ENCODE measurements around the gene CTDSP1. TPM values are rescaled to one million over a fixed set of nuclear protein-coding genes. Genes with fewer than 3 reads are reported as not detected.

The CTDSP1 gene
- total RNA-seq, 1 donor from 2014 or later = 65.5 TPM

GRCh38 chr2:218382785-218383184 is 16.9 kb upstream of the CTDSP1 start:
- no peak for DNase-seq (ENCODE audit: low read depth)
- TF ChIP-seq, protein P1, sequence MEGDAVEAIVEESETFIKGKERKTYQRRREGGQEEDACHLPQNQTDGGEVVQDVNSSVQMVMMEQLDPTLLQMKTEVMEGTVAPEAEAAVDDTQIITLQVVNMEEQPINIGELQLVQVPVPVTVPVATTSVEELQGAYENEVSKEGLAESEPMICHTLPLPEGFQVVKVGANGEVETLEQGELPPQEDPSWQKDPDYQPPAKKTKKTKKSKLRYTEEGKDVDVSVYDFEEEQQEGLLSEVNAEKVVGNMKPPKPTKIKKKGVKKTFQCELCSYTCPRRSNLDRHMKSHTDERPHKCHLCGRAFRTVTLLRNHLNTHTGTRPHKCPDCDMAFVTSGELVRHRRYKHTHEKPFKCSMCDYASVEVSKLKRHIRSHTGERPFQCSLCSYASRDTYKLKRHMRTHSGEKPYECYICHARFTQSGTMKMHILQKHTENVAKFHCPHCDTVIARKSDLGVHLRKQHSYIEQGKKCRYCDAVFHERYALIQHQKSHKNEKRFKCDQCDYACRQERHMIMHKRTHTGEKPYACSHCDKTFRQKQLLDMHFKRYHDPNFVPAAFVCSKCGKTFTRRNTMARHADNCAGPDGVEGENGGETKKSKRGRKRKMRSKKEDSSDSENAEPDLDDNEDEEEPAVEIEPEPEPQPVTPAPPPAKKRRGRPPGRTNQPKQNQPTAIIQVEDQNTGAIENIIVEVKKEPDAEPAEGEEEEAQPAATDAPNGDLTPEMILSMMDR (conservative IDR thresholded peaks at IDR 0.05; ENCODE audit: low read depth, low read length) = no peak
- no peak overlapping the region for H3K4me3 ChIP-seq (ENCODE audit: low read depth, low read length)

DNA sequence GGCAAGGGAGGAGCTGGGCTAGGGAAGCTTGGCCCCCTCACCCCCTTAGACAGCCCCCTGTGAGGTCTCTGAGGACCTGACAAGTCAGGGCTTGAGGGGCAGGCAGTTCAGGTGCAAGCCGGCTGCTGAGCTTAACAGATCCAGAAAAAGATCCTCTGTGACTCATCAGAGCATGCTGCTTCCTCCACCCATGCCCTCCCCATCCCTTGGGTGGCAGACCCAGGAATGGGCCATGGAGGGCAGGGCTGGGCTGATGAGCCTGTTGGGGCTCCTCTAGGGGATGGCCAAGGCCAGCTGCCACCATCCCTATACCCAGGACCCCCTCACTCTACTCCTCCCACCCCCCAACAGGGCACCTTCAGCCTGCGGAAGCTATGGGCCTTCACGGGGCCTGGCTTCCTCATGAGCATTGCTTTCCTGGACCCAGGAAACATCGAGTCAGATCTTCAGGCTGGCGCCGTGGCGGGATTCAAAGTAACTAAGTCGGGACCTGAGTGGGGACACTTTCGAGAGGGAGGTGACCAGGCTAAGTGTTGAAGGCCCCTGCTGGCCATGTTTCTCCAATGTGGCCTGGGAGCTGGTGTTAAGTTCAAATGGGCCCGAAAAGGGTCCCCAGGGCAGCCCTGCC is 15.7 kb upstream of the CTDSP1 start:
- DNase-seq (ENCODE audit: low read depth) = no peak
- TF ChIP-seq, protein P1 (conservative IDR thresholded peaks at IDR 0.05; ENCODE audit: low read depth, low read length) = no peak
- no peak overlapping the region for H3K4me3 ChIP-seq (ENCODE audit: low read depth, low read length)

DNA sequence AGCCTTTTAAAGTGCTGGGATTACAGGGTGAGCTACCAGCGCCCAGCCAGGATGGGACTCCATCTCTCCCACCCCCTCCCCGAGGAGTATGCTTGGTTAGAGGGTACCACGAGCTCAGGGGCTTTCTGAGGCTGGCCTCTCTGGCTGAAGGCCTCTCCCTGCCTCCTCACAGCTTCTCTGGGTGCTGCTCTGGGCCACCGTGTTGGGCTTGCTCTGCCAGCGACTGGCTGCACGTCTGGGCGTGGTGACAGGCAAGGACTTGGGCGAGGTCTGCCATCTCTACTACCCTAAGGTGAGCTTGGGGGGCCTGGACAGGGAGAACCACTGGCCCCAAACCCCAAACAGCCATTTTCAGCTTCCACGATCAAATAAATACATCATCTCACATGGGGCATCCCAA is 14.7 kb upstream of the CTDSP1 start:
- no peak for DNase-seq (ENCODE audit: low read depth)
- TF ChIP-seq, protein P1 (conservative IDR thresholded peaks at IDR 0.05; ENCODE audit: low read depth, low read length) = no peak
- no peak overlapping the region for H3K4me3 ChIP-seq (ENCODE audit: low read depth, low read length)

DNA sequence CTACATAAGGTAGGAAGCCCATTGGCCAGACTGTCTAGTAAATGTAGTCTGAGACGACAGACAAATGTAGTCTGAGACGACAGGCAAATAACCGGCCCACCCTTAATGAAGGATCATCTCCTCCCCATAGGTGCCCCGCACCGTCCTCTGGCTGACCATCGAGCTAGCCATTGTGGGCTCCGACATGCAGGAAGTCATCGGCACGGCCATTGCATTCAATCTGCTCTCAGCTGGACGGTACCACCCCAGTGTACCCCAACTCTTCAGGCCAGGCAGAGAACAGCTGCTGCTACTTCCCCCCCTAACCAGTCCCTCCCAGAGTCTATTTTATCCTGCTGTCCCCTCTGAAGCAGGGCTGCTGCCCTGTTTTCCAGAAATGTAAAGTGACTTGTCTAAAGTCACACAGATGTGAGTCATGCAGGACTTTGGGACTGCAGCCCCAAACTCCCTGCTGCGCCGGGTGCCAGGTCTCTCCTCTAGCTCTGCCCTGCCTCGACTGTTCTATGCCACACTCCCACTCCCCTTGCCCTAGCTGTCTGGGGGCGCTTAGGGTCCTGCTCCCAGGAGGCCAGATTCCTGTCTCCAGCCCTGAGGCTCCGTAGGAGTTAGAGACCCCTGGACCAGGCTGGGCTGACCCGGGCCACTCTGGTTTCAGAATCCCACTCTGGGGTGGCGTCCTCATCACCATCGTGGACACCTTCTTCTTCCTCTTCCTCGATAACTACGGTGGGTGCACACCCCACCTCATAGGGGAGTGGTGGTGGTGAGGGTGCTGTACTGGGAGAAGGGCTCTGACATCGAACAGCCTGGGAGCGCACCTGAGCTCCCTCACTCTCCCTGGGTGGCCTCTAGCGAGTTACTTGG is 12.9 kb upstream of the CTDSP1 start:
- H3K4me3 ChIP-seq (ENCODE audit: low read depth, low read length) = no peak overlapping the region
- no peak for DNase-seq (ENCODE audit: low read depth)
- TF ChIP-seq, protein P1 (conservative IDR thresholded peaks at IDR 0.05; ENCODE audit: low read depth, low read length) = no peak

DNA sequence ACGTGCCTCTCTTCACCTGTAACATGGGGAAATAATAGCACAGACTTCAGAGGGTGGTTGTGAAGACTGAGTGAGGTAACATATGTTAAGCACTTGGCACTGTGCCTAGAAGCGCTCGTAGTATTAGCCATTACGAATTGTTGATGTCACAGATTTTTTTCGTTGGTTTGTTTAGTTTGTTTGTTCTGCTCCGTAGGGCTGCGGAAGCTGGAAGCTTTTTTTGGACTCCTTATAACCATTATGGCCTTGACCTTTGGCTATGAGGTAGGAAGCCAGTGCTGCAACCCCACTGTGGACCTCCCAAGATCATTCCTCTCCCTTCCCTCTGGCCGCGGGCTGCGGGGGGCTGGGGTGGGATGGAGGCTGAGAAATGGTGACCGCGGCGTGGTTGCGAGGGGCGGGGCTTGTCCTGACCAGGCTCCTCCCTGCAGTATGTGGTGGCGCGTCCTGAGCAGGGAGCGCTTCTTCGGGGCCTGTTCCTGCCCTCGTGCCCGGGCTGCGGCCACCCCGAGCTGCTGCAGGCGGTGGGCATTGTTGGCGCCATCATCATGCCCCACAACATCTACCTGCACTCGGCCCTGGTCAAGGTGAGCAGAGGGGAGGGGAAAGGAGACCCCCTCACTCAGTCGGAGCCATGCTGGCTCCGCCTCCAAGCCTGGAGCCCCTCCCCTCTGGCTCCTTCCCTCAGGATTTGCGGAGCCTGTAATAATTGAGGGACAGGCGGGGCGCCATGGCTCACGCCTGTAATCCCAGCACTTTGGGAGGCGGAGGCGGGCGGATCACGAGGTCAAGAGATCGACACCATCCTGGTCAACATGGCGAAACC is 12.1 kb upstream of the CTDSP1 start:
- no peak for DNase-seq (ENCODE audit: low read depth)
- TF ChIP-seq, protein P1 (conservative IDR thresholded peaks at IDR 0.05; ENCODE audit: low read depth, low read length) = no peak
- peak overlapping the region; percentile 47 for H3K4me3 ChIP-seq (ENCODE audit: low read depth, low read length)

DNA sequence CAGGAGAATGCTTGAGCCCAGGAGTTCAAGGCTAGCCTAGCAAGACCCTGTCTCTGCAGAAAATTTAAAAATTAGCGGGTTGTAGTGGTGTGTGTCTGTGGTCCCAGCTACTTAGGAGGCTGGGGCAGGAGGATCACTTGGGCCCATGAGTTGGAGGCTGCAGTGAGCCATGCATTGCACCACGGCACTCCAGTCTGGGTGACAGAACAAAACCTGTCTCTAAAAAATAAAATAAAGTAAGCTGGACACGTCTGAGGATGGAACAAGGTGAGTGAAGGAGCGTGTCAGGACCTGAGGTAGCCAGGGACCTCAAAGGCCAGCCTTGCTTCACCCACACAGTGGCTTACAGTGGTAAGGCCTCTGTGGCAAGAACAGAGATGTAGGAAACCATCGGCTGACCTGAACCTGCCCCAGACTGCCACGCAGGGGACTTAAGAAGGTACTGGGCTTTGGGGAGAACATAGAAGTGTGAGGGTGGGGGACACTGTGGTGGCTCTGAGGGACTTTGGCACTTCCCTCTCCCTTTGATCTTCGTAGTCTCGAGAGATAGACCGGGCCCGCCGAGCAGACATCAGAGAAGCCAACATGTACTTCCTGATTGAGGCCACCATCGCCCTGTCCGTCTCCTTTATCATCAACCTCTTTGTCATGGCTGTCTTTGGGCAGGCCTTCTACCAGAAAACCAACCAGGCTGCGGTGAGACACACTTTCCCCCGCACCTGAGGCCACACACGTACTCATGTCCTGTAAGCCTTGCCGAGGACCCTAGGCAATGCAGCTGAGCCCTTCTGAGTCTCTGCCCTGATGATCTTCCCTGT is 10.1 kb upstream of the CTDSP1 start:
- H3K4me3 ChIP-seq (ENCODE audit: low read depth, low read length) = no peak overlapping the region
- DNase-seq (ENCODE audit: low read depth) = no peak
- TF ChIP-seq, protein P1 (conservative IDR thresholded peaks at IDR 0.05; ENCODE audit: low read depth, low read length) = no peak
